HG02981 (cell line): ENCODE data around the gene MLST8.
A peak's percentile ranks its signal among the peaks of the same experiment; 100 is the strongest.
"Not testable (repeated sequence)": the region's sequence is repeated elsewhere in the genome, so short reads cannot be mapped to it uniquely, and the experiment has no call there.

Source experiments
- ATAC-seq: cut with Tn5 transposase; IDR thresholded peaks from one replicate; pipeline ENCODE4 v1.9.1; 2021; ENCODE audit warnings: mild to moderate bottlenecking, moderate library complexity; ENCODE audit not compliant: unreplicated experiment

MLST8 gene

GRCh38 chr16:2244301-2244700 lies 39.0 kb downstream of the MLST8 start:
- no peak for ATAC-seq

- ATAC-seq = no peak
These were observed 39.9 kb downstream of the MLST8 start for GRCh38 chr16:2244926-2245795.

- no peak for ATAC-seq
These were observed 41.1 kb downstream of the MLST8 start for GRCh38 chr16:2246301-2246885.

GRCh38 chr16:2250652-2251295 lies 45.5 kb downstream of the MLST8 start:
- no peak for ATAC-seq

GRCh38 chr16:2251296-2252111 lies 46.2 kb downstream of the MLST8 start, which contains the start of gene ECI1:
TSS of gene ECI1 (minus strand) at chr16:2251587. CDS start at chr16:2251566, 21 bp downstream.
- ATAC-seq = peak; percentile 81

GRCh38 chr16:2252806-2253148 lies 47.5 kb downstream of the MLST8 start:
- no peak for ATAC-seq

GRCh38 chr16:2253293-2253692 lies 48.0 kb downstream of the MLST8 start:
- no peak for ATAC-seq

- ATAC-seq = no peak
These were observed 51.4 kb downstream of the MLST8 start for GRCh38 chr16:2256531-2257140.

GRCh38 chr16:2257726-2258125 lies 52.5 kb downstream of the MLST8 start:
- ATAC-seq = no peak

- ATAC-seq = not testable (repeated sequence)
These were observed 53.3 kb downstream of the MLST8 start for GRCh38 chr16:2258530-2258929.
